ENCODE data around the gene GRIK2. TPM values are rescaled to one million over a fixed set of nuclear protein-coding genes. Genes with fewer than 3 reads are reported as not detected.

GRIK2 gene
- total and polyA plus RNA-seq, 7 donors, result 0.25 to 8.9 (median 2.1) TPM; not detected in 2

DNA sequence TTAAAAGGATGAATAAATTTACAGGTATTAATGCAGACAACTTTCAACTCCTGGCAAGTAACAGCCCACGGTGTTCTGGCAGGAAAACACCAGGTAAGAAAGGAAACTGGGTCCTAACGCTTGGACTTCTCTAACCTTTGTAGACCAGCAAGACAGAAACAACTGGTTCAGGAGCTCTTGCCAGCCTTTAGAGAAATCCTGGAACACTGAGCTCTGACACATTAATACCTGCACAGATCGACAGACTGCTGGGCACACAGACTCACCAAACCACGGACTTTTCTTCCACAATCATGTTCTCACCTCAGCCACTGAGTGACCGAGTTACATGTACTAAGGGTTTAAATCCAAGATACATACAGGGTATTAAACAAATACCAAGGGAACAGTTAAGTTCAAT is 36.3 kb downstream of the GRIK2 start:
- Histone ChIP-seq H3K36me3 (no peaks in the 10 kb centered on the region), H3K27me3 (no peaks in the 10 kb centered on the region), H3K27ac (no peak overlapping the region), H3K4me1 (no peaks in the 10 kb centered on the region), H3K9me3 (no peaks in the 10 kb centered on the region), H3K4me3 (no peak overlapping the region)
- TF ChIP-seq, protein P1, sequence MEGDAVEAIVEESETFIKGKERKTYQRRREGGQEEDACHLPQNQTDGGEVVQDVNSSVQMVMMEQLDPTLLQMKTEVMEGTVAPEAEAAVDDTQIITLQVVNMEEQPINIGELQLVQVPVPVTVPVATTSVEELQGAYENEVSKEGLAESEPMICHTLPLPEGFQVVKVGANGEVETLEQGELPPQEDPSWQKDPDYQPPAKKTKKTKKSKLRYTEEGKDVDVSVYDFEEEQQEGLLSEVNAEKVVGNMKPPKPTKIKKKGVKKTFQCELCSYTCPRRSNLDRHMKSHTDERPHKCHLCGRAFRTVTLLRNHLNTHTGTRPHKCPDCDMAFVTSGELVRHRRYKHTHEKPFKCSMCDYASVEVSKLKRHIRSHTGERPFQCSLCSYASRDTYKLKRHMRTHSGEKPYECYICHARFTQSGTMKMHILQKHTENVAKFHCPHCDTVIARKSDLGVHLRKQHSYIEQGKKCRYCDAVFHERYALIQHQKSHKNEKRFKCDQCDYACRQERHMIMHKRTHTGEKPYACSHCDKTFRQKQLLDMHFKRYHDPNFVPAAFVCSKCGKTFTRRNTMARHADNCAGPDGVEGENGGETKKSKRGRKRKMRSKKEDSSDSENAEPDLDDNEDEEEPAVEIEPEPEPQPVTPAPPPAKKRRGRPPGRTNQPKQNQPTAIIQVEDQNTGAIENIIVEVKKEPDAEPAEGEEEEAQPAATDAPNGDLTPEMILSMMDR (IDR thresholded peaks at IDR 0.05), result no peak
- no peak for TF ChIP-seq POLR2AphosphoS5 (IDR thresholded peaks at IDR 0.05)
- no peak for TF ChIP-seq EP300 (IDR thresholded peaks at IDR 0.05)
- TF ChIP-seq POLR2A (IDR thresholded peaks at IDR 0.05), result no peak
- WGBS, 2 donors, result 81 to 86% methylated on average over 5 of the region's 5 CpGs
- intact Hi-C loops (cut with DNase I), result no loop called here
- no peak for DNase-seq

DNA sequence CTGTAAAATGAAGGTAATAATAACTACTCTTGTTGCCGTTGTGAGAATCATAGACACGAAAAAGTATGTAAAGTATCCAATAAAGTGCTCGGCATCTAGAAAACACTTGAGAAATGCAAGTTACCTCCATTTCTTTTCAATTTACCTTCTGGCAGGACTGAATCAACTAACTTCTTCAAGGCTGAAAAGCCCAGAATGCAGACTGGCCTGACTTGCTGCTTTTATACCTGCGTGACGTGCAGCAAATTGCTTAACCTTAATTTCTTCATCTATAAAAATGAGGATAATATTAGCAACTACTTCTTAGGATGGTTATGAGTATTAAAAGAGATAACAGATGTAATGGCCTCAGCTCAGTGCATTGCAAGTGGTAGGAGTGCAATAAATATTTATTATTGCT is 39.6 kb downstream of the GRIK2 start:
- no peak for DNase-seq
- Histone ChIP-seq H3K27me3 (no peaks in the 10 kb centered on the region), H3K4me1 (no peaks in the 10 kb centered on the region), H3K36me3 (no peaks in the 10 kb centered on the region), H3K4me3 (no peak overlapping the region), H3K27ac (no peak overlapping the region), H3K9me3 (no peaks in the 10 kb centered on the region)
- TF ChIP-seq EP300 (IDR thresholded peaks at IDR 0.05), result no peak
- no peak for TF ChIP-seq POLR2AphosphoS5 (IDR thresholded peaks at IDR 0.05)
- no peak for TF ChIP-seq POLR2A (IDR thresholded peaks at IDR 0.05)
- TF ChIP-seq, protein P1 (IDR thresholded peaks at IDR 0.05), result no peak
- intact Hi-C loops (cut with DNase I), result no loop called here
- 92 to 93% methylated on average over 5 of the region's 5 CpGs for WGBS, 2 donors

DNA sequence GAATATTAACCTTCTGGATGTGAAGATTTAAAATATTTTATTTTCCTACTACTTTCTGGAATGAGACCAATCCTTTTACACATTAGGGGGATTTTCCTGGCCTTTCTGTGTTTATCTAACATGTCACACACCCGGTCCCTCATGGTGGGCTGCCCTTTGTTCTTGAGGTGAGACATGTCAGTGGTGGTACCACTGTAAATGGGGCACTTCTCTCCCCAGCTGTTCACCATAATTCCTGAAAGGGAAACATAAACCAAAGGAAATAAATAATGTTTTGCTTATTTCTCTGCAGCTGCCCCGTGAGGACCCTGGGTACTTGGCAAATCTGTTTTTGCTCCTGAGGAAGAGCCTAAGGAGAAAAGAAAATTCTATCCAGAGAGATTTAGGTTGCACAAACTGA is 41.1 kb downstream of the GRIK2 start:
- no peak for TF ChIP-seq POLR2A (IDR thresholded peaks at IDR 0.05)
- TF ChIP-seq, protein P1 (IDR thresholded peaks at IDR 0.05), result no peak
- TF ChIP-seq POLR2AphosphoS5 (IDR thresholded peaks at IDR 0.05), result no peak
- no peak for TF ChIP-seq EP300 (IDR thresholded peaks at IDR 0.05)
- Histone ChIP-seq H3K27ac (no peak overlapping the region), H3K27me3 (no peaks in the 10 kb centered on the region), H3K4me3 (no peak overlapping the region), H3K9me3 (no peaks in the 10 kb centered on the region), H3K36me3 (no peaks in the 10 kb centered on the region), H3K4me1 (no peaks in the 10 kb centered on the region)
- 39 to 49% methylated on average over 2 of the region's 2 CpGs for WGBS, 2 donors
- intact Hi-C loops (cut with DNase I), result no loop called here
- no peak for DNase-seq

DNA sequence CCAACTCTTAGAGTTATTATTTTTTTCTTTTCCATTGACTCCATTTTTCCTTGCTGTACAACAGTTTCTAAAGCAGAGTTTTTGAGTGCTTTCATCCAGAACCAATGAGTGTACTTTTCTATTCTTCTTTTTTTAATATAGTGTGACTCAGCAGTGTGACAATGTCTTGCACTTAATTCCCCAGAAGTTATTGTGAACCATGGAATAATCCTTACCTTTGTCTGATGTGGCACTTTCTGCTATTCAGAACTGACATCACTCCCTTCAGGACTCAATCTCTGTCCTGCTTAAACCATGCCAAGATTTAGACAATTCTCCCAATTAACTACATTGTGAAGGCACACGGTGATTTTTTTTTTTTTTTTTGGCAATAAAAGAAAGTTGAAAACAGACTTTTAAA is 41.5 kb downstream of the GRIK2 start:
- 50 to 69% methylated on average over 1 of the region's 1 CpG for WGBS, 2 donors
- Histone ChIP-seq H3K4me1 (no peaks in the 10 kb centered on the region), H3K27me3 (no peaks in the 10 kb centered on the region), H3K4me3 (no peak overlapping the region), H3K36me3 (no peaks in the 10 kb centered on the region), H3K27ac (no peak overlapping the region), H3K9me3 (no peaks in the 10 kb centered on the region)
- DNase-seq, result no peak
- no peak for TF ChIP-seq EP300 (IDR thresholded peaks at IDR 0.05)
- intact Hi-C loops (cut with DNase I), result no loop called here

DNA sequence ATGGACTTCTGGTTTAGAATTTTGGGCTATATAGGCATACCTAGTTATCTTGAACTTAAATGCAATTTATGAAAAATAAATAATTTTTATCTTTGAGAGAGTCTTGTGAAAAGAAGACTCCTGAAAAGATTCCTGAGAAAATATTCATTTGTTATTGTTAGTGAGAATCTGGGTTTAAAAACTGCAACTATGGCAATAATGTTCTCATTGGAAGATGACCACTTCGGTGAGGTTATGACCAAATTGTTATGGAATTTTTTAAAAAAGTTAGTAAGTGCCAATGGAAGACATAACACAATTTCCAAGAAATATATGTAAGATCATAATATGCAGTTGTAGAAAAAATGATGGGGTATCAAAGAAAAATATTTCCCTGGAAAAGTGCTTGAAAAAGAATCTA is 46.3 kb downstream of the GRIK2 start:
- 88 to 91% methylated on average over 1 of the region's 1 CpG for WGBS, 2 donors
- Histone ChIP-seq H3K36me3 (no peaks in the 10 kb centered on the region), H3K27ac (no peak overlapping the region), H3K27me3 (no peaks in the 10 kb centered on the region), H3K4me3 (no peak overlapping the region), H3K9me3 (no peaks in the 10 kb centered on the region), H3K4me1 (no peaks in the 10 kb centered on the region)
- no peak for DNase-seq
- TF ChIP-seq POLR2A (IDR thresholded peaks at IDR 0.05) (no peak), EP300 (IDR thresholded peaks at IDR 0.05) (no peak), POLR2AphosphoS5 (IDR thresholded peaks at IDR 0.05) (no peak)
- TF ChIP-seq, protein P1 (IDR thresholded peaks at IDR 0.05), result no peak
- intact Hi-C loops (cut with DNase I), result no loop called here
